GM21619 (cell line): ENCODE measurements around the gene NEMP1.

Experiments
- ATAC-seq: cut with Tn5 transposase; IDR thresholded peaks from one replicate; pipeline ENCODE4 v1.9.1; 2021; ENCODE audit not compliant: unreplicated experiment

NEMP1 gene

GRCh38 chr12:57107456-57108155, 29.0 kb upstream of the NEMP1 start:
- no peak for ATAC-seq

- no peak for ATAC-seq
Measured at GRCh38 chr12:57106021-57106708, 27.6 kb upstream of the NEMP1 start.

GRCh38 chr12:57105011-57105753, 26.6 kb upstream of the NEMP1 start:
- ATAC-seq, result no peak

GRCh38 chr12:57104292-57104910, 25.8 kb upstream of the NEMP1 start:
- no peak for ATAC-seq

- no peak for ATAC-seq
Measured at GRCh38 chr12:57103856-57104255, 25.3 kb upstream of the NEMP1 start.

- ATAC-seq, result no peak
Measured at GRCh38 chr12:57101892-57102695, 23.5 kb upstream of the NEMP1 start.

GRCh38 chr12:57099766-57100165, 21.2 kb upstream of the NEMP1 start:
- ATAC-seq, result no peak

GRCh38 chr12:57099047-57099714, 20.6 kb upstream of the NEMP1 start:
- ATAC-seq, result no peak

- no peak for ATAC-seq
Measured at GRCh38 chr12:57098546-57098945, 20.0 kb upstream of the NEMP1 start.

- no peak for ATAC-seq
Measured at GRCh38 chr12:57097554-57097835, 18.9 kb upstream of the NEMP1 start.

GRCh38 chr12:57096748-57097553, 18.4 kb upstream of the NEMP1 start:
- no peak for ATAC-seq

- ATAC-seq, result no peak
Measured at GRCh38 chr12:57096099-57096572, 17.5 kb upstream of the NEMP1 start.

- no peak for ATAC-seq
Measured at GRCh38 chr12:57095440-57095839, 16.8 kb upstream of the NEMP1 start.

- no peak for ATAC-seq
Measured at GRCh38 chr12:57094208-57095160, 15.9 kb upstream of the NEMP1 start.

GRCh38 chr12:57093415-57094207, 15.0 kb upstream of the NEMP1 start:
- ATAC-seq, result no peak

- ATAC-seq, result no peak
Measured at GRCh38 chr12:57092876-57093414, 14.4 kb upstream of the NEMP1 start.

- ATAC-seq, result no peak
Measured at GRCh38 chr12:57092529-57092862, 13.9 kb upstream of the NEMP1 start.
